GM21423 (cell line): ENCODE data around the gene RIC1.
"Not testable (repeated sequence)": the region's sequence is repeated elsewhere in the genome, so short reads cannot be mapped to it uniquely, and the experiment has no call there.

Experiments used
- ATAC-seq: cut with Tn5 transposase; IDR thresholded peaks from one replicate; pipeline ENCODE4 v1.9.1; 2021; ENCODE audit warnings: mild to moderate bottlenecking, moderate library complexity; ENCODE audit not compliant: unreplicated experiment

RIC1 gene

GRCh38 chr9:5784526-5785315 is 155.8 kb downstream of the RIC1 start:
- no peak for ATAC-seq

- ATAC-seq = no peak
Measured at GRCh38 chr9:5786370-5787127, 157.6 kb downstream of the RIC1 start.

- ATAC-seq = no peak
Measured at GRCh38 chr9:5787220-5787619, 158.3 kb downstream of the RIC1 start.

- no peak for ATAC-seq
Measured at GRCh38 chr9:5787759-5788302, 158.9 kb downstream of the RIC1 start.

GRCh38 chr9:5789489-5789888 is 160.6 kb downstream of the RIC1 start:
- ATAC-seq = no peak

- ATAC-seq = no peak
Measured at GRCh38 chr9:5790923-5791322, 162.0 kb downstream of the RIC1 start.

- no peak for ATAC-seq
Measured at GRCh38 chr9:5791870-5792269, 163.0 kb downstream of the RIC1 start.

GRCh38 chr9:5793812-5794211 is 164.9 kb downstream of the RIC1 start:
- no peak for ATAC-seq

- no peak for ATAC-seq
Measured at GRCh38 chr9:5796298-5796697, 167.4 kb downstream of the RIC1 start.

GRCh38 chr9:5798581-5798980 is 169.7 kb downstream of the RIC1 start:
- no peak for ATAC-seq

- no peak for ATAC-seq
Measured at GRCh38 chr9:5799314-5799713, 170.4 kb downstream of the RIC1 start.

GRCh38 chr9:5800378-5800777 is 171.5 kb downstream of the RIC1 start:
- not testable (repeated sequence) for ATAC-seq

- ATAC-seq = no peak
Measured at GRCh38 chr9:5800969-5801738, 172.2 kb downstream of the RIC1 start.

GRCh38 chr9:5801739-5802113 is 172.8 kb downstream of the RIC1 start:
- no peak for ATAC-seq

- ATAC-seq = no peak
Measured at GRCh38 chr9:5805478-5805877, 176.6 kb downstream of the RIC1 start.

- ATAC-seq = no peak
Measured at GRCh38 chr9:5811751-5812150, 182.8 kb downstream of the RIC1 start.

GRCh38 chr9:5813824-5814223 is 184.9 kb downstream of the RIC1 start:
- ATAC-seq = no peak

GRCh38 chr9:5815461-5815860 is 186.6 kb downstream of the RIC1 start:
- ATAC-seq = no peak

GRCh38 chr9:5817862-5818261 is 189.0 kb downstream of the RIC1 start:
- no peak for ATAC-seq

GRCh38 chr9:5818424-5819142 is 189.7 kb downstream of the RIC1 start:
- ATAC-seq = no peak

GRCh38 chr9:5819174-5819573 is 190.3 kb downstream of the RIC1 start:
- no peak for ATAC-seq
